GM21786 (cell line): Measurements from ENCODE around the gene WDR31.
A peak's percentile ranks its signal among the peaks of the same experiment; 100 is the strongest.
"Not testable (repeated sequence)": the region's sequence is repeated elsewhere in the genome, so short reads cannot be mapped to it uniquely, and the experiment has no call there.

Experiments used
- ATAC-seq: cut with Tn5 transposase; IDR thresholded peaks from one replicate; pipeline ENCODE4 v1.9.1; 2021; ENCODE audit not compliant: unreplicated experiment

The WDR31 gene

DNA sequence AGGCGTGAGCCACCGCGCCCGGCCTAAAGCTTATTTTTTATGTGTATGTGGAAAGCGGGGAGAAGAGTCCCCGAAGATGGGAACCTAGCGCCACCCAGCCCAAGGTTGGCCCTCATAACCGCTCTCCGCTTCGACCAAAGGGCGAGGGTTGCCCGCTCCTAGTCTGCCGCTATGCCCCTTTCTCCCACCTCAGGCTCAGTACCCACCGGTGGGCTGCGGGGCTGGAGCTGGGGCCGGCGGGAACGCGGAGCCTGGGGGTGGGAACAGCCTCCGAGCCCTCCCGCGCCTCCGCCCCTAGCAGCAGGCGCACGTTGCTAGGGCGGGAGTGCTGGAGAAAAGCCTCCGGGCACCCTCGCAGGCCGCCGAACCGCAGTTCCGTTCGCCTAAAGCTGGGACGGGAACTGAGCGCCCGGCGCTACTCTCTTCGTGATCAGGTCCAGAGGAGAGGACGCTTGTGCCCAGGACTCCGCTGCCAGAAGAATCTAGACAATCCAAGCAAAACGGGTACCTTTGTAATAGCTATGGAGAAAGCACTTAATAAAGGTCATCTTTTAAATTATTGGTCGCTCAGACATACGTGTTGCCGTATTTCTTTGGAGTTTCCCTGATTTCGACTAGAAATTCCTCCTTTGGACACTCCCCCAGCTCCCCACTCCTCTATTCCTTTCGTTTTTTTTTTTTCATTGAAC, at the start of gene WDR31:
Gene WDR31, minus strand, starts transcription at position 265 of the 689 bp plus-strand sequence. CDS start 8,253 bp downstream, outside the sequence.
- ATAC-seq: peak; percentile 96

DNA sequence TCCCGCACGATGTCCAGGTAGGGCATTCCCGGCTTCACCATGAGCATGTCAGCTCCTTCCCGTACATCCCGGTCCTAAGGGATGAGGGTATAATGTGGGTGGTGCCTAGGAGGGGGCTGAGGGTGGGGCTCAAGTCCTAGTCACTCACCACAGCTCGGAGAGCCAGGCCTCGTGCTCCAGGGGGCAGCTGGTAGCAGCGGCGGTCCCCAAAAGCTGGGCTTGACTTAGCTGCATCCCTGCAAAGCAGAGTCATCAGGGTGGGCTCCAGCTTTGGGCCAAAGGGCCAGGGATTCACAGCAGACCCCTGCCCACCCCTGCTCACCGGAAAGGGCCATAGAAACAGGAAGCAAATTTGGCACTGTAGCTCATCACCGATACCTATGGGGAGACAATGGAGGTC, 49.4 kb upstream of the WDR31 start:
- ATAC-seq: no peak

DNA sequence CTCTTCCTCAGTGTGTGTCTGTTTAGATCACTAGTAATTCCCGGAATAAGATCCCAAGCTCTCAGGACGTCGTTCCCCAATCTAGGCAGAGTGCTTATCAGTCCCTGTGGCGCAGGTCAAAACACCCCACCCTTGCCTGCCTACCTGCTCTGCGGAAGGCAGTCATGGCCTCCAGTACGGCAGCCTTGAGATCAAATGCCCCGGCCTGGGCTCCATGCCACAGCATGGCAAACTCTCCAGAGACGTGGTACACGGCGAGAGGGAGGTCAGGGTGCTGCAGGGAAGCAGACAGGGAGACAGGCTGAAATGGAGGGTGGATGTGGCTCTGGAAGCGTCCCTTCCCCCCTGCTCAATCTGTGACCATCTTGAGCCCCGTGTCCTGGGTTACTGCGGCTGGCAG, 48.8 kb upstream of the WDR31 start:
- no peak for ATAC-seq

DNA sequence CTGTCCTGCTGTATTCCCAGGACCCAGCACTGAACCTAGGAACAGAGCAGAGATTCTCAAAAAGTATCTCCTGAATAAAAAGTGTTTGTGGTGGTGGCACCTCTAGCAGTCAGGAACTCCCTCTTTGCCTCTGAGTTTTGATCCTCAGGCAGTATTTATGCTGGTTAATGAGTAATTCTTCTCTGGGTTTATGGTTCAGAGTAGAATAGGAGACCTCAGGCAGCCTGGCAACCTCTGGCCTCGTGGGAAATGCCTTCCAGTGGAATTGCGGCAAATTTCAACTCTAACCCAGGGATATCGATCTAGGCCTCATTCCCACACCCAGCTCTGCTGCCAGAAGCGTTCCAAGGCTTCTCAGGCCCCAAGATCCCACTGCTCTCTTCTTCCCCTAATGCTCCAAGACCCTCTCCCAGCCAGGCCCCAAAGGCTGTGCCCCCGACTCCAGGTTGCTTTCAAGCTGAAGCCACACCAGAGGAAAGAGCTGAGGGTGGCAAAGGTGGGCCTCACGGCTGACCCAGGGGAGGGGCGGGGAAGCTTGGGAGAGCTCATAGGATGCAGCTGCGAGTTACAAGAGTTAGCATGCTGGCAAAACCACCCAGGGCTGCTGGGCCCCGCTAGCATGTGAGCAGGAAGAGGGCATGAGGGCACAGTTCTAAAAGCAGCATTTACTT, 47.6 kb upstream of the WDR31 start:
- ATAC-seq: no peak

DNA sequence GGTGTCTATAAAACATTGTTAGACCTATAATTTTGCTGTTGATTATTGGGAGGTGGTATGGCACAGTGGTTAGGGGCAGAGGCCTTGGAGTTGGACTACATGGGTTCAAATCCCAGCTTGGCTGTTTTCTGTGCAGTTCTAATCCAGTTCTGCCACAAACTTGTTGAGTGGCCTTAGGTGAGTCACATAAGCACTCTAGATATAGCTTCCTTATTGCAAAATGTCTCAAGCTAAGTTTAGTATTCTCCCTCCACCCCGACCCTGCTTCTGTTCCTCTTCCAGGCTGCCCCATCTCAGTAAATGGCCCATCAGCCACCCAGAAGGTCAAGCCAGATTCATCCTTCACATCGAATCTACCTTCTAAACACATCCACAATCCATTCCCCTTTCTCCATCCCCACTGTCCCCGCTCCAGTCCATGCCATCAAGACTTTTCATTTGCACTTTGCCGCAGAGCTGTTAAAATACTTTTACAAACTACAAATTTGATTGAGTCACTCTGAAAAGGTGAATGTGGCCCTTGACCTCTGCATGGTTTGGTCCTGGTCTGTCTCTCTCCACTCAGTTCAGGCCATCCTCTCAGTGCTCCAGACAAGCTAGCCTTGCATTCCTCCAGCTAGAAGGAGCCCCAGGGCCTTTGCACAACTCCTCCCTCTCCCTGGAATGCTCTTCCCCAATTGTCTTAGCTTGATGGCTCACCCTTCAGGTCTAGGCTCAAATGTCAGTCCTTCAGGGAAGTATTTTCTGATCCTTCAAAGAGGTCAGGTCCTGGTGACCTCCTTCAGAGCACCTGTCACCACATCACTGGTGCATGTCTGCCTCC, 46.7 kb upstream of the WDR31 start:
- ATAC-seq: no peak

DNA sequence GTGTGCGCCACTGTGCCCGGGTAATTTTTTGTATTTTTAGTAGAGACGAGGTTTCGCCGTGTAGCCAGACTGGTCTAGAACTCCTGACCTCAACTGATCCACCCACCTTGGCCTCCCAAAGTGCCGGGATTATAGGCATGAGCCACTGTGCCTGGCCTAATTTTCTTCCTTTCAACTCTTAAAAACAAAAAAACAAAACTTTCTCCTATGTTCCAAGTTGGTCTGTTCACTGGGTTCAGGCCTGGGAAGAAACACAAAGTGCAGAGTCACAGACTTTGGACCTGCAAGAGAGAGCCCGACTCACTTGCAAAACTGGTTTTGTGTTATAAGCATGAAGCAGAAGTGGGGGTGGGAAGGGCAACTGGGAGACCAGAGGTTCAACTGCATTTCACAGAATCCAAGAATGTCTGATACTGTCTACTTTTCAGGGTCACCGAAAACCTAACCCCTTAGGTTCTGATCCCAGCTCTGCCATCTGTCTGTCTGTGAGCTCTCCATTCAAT, 41.9 kb upstream of the WDR31 start:
- no peak for ATAC-seq

DNA sequence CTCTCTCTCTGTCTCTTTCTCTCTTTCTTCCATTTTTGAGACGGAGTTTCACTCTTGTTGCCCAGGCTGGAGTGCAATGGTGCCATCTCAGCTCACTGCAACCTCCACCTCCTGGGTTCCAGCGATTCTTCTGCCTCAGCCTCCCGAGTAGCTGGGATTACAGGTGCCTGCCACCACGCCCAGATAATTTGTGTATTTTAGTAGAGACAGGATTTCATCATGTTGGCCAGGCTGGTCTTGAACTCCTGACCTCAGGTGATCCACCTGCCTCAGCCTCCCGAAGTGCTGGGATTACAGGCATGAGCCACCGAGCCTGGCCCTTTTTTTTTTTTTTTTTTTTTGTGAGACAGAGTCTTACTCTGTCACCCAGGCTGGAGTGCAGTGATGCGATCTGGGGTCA, 41.4 kb upstream of the WDR31 start:
- not testable (repeated sequence) for ATAC-seq

DNA sequence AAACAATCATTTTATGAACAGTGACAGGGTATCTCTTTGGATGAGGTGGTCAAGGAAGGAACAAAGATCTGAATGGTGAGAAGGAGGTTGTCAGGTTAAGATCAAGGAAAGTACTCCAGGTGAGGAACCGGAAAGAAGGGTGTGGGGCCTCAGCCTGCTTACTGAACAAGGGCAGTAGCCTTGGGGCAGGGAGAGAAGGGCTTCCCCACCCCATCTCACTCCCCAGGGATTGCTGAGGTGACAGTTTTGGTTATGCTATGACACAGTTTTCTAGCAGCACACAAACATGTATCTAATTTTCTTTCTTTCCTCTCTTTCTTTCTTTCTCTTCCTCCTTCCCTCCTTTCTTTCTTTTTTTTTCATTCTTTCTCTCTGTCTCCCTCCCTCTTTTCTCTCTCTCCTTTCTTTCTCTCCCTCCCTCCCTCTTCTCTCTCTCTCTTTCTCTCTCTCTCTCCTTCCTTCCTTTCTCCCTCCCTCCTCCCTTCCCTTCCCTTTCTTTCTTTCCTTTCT, 40.8 kb upstream of the WDR31 start:
- ATAC-seq: peak; percentile 88

DNA sequence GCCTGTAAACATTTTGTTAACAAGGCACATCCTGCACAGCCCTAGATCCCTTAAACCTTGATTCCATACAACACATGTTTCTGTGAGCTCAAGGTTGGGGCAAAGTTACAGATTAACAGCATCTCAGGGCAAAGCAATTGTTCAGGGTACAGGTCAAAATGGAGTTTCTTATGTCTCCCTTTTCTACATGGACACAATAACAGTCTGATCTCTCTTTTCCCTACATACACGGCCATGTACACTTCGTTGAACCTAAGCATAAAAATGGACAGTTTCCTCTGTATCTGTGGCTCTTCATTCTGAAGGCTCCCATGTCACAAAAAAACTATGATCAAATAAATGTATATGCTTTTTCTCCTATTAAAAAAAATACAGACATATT, 39.7 kb upstream of the WDR31 start:
- ATAC-seq: not testable (repeated sequence)

DNA sequence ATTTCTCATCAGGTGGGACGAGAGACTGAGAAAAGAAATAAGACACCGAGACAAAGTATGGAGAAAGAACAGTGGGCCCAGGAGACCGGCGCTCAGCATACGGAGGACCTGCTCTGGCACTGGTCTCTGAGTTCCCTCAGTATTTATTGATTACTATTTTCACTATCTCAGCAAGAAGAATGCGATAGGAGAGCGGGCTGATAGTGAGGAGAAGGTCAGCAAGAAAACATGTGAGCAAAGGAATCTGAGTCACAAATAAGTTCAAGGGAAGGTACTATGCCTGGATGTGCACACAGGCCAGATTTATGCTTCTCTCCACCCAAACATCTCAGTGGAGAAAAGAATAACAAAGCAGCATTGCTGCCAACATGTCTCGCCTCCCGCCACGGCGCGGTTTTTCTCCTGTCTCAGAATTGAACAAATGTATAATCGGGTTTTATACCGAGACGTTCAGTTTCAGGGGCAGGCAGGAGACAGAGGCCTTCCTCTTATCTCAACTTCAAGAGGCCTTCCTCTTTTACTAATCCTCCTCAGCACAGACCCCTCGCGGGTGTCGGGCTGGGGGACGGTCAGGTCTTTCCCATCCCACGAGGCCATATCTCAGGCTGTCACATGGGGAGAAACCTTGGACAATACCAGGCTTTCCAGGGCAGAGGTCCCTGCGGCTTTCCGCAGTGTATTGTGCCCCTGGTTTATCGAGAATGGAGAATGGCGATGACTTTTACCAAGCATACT, 39.2 kb upstream of the WDR31 start:
- ATAC-seq: not testable (repeated sequence)

DNA sequence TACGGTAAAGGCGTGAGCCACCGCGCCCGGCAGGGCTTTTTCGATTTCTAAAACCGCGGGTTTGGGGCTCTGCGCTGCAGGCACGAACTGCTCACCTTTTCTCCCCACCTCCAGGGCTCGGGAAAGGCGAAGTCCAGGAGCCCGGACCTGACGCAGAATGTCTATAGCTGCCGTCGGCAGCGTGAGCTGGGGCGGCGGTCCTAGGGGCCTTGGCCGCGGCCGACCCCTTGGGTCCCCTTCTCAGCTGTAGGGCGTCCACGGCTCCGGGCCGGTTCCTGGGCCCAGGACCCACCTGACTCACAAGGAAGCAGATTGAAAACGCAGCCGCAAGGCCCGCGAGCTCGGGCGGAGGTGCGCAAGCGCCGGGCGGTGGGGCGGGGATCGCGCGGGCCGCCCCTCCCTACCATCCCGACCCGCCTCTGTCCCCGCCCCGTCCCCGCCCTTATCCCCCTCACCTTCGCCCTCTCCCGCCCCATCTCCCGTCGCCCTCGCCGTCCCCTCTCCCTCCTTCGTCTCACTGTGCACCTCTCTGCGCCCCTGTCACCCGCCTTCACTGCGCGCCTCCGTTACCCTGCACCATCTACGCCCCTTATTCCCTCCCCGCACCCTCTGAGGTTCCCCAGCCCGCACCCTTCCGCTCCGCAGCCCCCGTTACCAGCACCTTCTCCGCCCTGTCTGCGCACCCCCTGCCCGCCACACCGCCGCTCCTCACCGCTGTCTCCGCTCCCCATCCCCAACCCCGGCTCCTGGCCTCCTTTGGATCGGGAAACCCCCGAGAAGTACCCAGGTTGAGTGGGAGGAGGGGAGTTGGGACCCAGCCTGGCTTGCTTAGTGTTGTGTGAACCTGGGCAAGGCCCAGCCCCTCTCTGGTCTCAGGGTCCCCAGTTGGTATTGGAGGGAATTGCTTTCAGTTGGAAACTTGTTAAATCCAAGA, 36.8 kb upstream of the WDR31 start, which contains the start of gene HDHD3:
Gene HDHD3, minus strand, starts transcription at position 353 of the 934 bp plus-strand sequence. CDS start 2,632 bp downstream, outside the sequence.
- ATAC-seq: peak; percentile 58

DNA sequence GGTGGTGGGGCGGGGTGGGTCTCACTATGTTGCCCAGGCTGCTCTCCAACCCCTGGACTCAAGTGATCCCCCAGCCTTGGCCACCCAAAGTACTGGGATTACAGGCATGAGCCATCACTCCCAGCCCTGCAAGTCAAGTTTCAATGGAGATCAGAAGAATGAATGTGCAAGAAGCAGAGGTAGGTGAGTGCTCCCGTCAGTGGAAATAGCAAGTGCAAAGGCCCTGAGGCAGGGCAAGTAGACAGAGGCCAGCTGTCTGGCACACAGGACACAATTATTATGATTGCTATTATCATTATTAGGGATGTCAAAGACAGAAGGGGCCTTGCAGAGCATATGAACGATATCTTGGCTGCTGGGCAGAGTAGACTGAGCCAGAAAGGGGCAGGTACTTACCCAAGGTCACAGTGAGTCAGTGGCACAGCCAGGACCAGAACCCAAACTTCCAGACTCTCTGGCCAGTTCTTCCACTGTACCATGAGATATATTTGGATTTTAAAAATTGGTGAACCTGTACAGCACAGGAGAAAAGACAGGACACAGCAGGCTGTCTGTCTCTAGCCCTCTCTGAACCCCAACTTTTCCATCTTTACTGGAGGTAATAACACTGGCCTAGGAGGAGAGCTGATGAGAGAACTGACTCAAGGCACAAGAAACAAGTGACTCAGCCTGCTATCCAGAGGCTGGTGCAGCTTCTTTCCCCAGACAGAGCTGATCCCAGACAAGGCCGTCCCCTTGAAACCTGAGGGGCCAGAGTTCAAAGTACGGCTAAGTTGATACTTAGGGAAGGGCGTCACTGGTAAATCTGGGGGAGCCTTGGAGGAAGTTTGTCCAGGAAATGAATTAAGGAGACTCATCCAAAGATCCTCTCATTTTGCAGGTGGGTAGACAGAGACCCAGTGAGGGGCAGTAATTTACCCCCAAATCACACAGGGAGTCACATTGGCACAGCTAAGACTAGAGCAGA, 35.3 kb upstream of the WDR31 start:
- ATAC-seq: no peak

DNA sequence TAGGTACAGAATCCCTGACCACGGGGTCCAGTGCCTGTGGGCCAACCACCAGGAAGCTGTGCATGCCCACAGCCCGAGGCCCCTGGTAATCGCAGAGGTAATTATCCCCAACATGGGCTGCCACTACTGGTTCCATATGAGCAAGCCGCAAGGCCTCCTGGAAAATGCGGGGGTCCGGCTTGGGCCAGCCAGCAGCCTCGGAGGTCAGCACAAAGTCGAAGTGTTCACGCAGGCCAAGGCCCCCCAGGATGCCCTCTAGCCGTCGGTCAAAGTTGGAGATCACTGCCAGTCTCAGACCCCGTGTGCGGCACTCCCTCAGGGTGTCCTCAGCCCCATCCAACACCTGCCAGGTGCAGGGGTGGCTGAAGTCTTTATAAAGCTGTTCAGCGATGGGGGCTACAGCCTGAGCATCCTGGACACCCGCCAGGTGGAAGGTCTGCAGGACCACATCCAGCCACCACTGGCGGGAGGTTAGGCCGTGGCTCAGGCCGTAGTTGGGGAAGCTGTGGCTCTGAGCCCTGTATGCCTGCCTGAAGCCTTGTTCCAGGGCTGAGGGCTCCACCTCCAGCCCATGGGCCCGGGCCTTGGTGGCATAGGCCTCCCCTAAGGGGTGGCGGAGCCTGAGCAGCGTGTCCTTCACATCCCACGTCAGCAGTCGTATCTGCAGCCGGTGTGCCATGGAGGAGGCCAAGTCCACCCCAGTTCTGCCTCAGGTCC, 33.8 kb upstream of the WDR31 start:
- no peak for ATAC-seq

DNA sequence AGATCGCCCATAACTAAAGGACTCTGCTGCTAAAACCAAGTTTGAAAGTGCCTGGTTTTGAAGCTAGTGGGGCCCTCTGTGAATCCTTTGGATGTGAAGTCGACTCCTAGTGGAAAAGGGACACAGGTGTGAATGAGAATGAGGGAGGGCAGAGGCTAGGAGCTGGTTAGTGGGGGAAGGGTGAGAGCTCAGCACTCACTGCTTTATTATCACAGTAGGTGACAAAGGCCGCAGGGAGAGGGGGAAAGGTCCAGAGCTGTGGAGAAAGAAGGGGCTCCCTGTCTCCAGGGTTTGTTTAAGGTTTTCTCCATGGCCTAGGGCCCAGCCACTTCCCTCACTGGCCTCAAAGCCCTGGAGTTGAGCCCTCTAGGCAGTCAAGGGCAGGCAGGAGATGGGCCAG, 33.2 kb upstream of the WDR31 start:
- no peak for ATAC-seq

DNA sequence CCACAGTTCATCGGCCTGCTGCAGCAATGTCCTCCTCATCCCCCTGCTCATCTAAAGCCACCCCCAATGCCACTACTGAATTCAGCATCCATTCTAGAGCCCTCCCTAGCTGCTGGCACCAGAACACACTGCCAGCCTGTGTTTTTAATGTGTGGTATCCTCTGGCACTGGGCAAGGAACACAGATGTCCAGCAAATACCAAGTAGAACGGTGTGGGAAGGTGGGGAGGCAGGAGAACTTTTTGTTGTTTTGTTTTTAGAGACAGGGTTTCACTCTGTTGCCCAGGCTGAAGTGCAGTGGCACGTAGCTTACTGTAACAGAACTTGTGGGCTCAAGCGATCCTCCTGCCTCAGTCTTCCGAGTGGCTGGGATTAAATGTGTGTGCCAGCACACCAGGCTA, 32.0 kb upstream of the WDR31 start:
- ATAC-seq: no peak

DNA sequence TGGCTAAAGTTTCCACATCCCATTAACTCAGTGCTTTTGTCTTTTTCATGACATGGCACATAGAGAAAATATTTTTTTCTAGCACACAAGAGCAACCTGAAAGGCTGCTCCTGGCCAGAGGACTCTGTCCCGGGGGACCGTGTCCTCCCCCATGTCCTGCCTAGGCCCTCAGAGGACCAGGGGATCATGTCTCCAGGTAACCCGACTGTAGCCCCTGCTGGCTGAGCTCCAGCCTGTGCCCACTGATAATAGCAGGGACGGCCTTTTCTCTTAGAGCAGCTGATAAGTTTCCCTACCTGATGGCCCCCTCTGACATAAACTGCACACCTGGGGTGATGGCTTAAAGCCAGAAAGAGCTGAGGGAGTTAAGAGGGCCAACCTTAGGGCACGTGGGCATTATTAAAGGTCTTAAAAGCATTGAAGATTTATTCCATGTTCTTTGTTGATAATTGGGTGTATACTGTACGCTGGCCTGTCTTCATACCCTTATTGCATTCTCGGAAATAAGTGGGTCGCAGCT, 30.8 kb upstream of the WDR31 start:
- ATAC-seq: no peak

DNA sequence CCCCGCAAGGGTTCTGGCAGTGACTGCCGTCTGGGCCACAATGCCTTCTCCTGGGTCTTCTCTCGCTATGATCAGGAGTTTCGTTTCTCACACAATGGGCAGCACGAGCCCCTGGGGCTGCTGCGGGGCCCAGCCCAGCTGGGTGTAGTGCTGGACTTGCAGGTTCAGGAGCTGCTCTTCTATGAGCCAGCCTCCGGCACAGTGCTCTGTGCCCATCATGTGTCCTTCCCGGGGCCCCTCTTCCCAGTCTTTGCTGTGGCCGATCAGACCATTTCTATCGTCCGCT, 29.7 kb upstream of the WDR31 start:
- ATAC-seq: no peak
